Measurements from ENCODE around the gene KMT2B.

KMT2B gene

GRCh38 chr19:35710784-35711723, 6.7 kb upstream of the KMT2B start:
- H3K27me3 ChIP-seq (ENCODE audit: insufficient read depth, poor library complexity, severe bottlenecking), result no peaks in the 10 kb centered on the region
- no peaks in the 10 kb centered on the region for H3K4me1 ChIP-seq (ENCODE audit: insufficient read depth, poor library complexity, severe bottlenecking)
- no peak overlapping the region for H3K27ac ChIP-seq (ENCODE audit: poor library complexity, severe bottlenecking)
- H3K9me3 ChIP-seq (ENCODE audit: severe bottlenecking), result no peaks in the 10 kb centered on the region
- DNase-seq (ENCODE audit: low spot score) (no peak), ATAC-seq (ENCODE audit: low read depth) (no peak)
- no peak for TF ChIP-seq CTCF (IDR thresholded peaks at IDR 0.05; ENCODE audit: poor library complexity, severe bottlenecking)
- no peak overlapping the region for H3K4me3 ChIP-seq (ENCODE audit: severe bottlenecking)
- H3K36me3 ChIP-seq (ENCODE audit: low read depth), result no peaks in the 10 kb centered on the region

- no peak for DNase-seq (ENCODE audit: low spot score)
- no peaks in the 10 kb centered on the region for H3K9me3 ChIP-seq (ENCODE audit: severe bottlenecking)
- H3K4me1 ChIP-seq (ENCODE audit: insufficient read depth, poor library complexity, severe bottlenecking), result no peaks in the 10 kb centered on the region
- no peaks in the 10 kb centered on the region for H3K27me3 ChIP-seq (ENCODE audit: insufficient read depth, poor library complexity, severe bottlenecking)
- ATAC-seq (ENCODE audit: low read depth), result no peak
- no peak overlapping the region for H3K4me3 ChIP-seq (ENCODE audit: severe bottlenecking)
- H3K36me3 ChIP-seq (ENCODE audit: low read depth), result no peaks in the 10 kb centered on the region
- no peak overlapping the region for H3K27ac ChIP-seq (ENCODE audit: poor library complexity, severe bottlenecking)
- no peak for TF ChIP-seq CTCF (IDR thresholded peaks at IDR 0.05; ENCODE audit: poor library complexity, severe bottlenecking)
Observed at GRCh38 chr19:35712567-35713505, 5.0 kb upstream of the KMT2B start.

DNA sequence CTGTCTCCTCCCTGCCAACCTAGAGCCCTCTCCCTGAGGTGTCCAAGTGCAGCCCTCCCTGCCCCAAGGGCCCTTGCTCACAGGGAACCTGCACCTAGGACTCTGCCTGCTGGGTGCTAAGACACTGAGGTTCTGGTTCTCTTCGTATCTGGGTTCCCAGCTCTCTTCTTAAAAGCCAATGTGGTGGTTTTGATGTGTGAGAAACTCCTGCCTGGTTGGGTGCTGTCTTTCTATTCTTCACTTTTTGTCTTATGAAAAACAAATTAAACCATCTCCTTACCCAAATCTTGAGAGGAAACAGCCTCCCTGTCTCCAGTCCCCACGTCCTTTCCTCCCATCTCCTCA, 4.3 kb upstream of the KMT2B start:
- Histone ChIP-seq H3K9me3 (ENCODE audit: severe bottlenecking) (no peaks in the 10 kb centered on the region), H3K27me3 (ENCODE audit: insufficient read depth, poor library complexity, severe bottlenecking) (no peaks in the 10 kb centered on the region), H3K27ac (ENCODE audit: poor library complexity, severe bottlenecking) (no peak overlapping the region), H3K36me3 (ENCODE audit: low read depth) (no peaks in the 10 kb centered on the region), H3K4me3 (ENCODE audit: severe bottlenecking) (no peak overlapping the region), H3K4me1 (ENCODE audit: insufficient read depth, poor library complexity, severe bottlenecking) (no peaks in the 10 kb centered on the region)
- ATAC-seq (ENCODE audit: low read depth) (no peak), DNase-seq (ENCODE audit: low spot score) (no peak)
- no peak for TF ChIP-seq CTCF (IDR thresholded peaks at IDR 0.05; ENCODE audit: poor library complexity, severe bottlenecking)

DNA sequence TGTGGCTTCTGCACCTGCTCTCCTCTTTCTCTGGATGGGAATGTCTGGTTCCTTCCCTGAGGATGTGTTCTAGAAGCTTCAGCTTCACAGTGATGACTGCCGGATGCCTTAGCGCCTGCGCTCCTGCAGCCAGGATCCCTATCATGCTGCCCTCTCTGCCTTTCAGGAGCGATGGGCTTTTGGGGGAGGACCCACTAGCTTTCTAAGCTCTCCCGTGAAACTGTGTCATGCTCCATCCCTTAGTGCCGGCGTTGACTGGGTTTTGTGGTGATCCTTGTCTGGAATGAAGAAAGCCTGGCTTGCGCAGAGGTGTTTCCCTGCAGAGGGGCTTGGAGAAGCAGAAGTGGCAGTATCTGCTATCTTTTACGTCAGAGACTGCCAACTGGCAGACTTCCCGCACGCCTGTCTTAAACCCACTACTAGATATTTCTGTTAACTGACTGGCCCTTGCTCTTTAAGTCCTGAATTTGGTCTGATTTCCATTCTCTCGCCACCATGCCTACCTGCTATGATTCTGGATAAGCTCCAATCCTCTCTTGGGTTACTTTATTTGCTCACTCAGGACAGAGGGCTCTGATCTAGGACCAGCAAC, 3.8 kb upstream of the KMT2B start:
- Histone ChIP-seq H3K4me1 (ENCODE audit: insufficient read depth, poor library complexity, severe bottlenecking) (no peaks in the 10 kb centered on the region), H3K36me3 (ENCODE audit: low read depth) (no peaks in the 10 kb centered on the region), H3K4me3 (ENCODE audit: severe bottlenecking) (no peak overlapping the region), H3K27me3 (ENCODE audit: insufficient read depth, poor library complexity, severe bottlenecking) (no peaks in the 10 kb centered on the region), H3K27ac (ENCODE audit: poor library complexity, severe bottlenecking) (no peak overlapping the region), H3K9me3 (ENCODE audit: severe bottlenecking) (no peaks in the 10 kb centered on the region)
- DNase-seq (ENCODE audit: low spot score) (peak; percentile 45), ATAC-seq (ENCODE audit: low read depth) (no peak)
- TF ChIP-seq CTCF (IDR thresholded peaks at IDR 0.05; ENCODE audit: poor library complexity, severe bottlenecking), result no peak

All from RWPE2 (cell line).